Inflammatory macrophage treated with lipopolysaccharide for 4 hours (primary cell): Measurements from ENCODE around the gene KRTAP13-1.

ENCODE experiments used
- DNase-seq: peaks from one replicate; pipeline ENCODE4 v3.0.0-alpha.2; 2020

The KRTAP13-1 gene, protein sequence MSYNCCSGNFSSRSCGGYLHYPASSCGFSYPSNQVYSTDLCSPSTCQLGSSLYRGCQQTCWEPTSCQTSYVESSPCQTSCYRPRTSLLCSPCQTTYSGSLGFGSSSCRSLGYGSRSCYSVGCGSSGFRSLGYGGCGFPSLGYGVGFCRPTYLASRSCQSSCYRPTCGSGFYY

DNA sequence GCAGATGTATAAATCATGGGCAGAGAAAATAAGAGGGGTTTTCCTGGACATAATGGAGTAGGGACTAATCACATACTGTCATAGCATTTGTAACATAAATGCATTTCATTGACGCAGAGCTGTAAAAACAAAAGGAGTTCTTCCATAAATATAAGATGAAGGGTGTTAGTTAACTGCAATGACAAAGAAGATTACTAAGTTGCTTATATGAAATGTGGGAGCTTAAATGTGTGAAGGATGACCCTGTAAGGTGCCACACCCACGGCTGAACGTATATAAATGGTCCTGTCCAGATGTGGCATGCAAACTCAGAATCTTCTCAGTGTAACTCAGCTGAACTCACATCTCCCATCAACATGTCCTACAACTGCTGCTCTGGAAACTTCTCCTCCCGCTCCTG lies at the start of gene KRTAP13-1:
TSS of gene KRTAP13-1 (plus strand) at position 301 of the 400 bp plus-strand sequence. CDS start at position 357, 56 bp downstream.
- DNase-seq, result no peak

GRCh38 chr21:30348506-30348905 lies 47.3 kb upstream of the KRTAP13-1 start, which contains the start of gene KRTAP23-1:
TSS of gene KRTAP23-1 (minus strand) at chr21:30348606. CDS start at chr21:30348606, 0 bp downstream.
- DNase-seq, result no peak

GRCh38 chr21:30349572-30349971 lies 46.3 kb upstream of the KRTAP13-1 start:
- no peak for DNase-seq

DNA sequence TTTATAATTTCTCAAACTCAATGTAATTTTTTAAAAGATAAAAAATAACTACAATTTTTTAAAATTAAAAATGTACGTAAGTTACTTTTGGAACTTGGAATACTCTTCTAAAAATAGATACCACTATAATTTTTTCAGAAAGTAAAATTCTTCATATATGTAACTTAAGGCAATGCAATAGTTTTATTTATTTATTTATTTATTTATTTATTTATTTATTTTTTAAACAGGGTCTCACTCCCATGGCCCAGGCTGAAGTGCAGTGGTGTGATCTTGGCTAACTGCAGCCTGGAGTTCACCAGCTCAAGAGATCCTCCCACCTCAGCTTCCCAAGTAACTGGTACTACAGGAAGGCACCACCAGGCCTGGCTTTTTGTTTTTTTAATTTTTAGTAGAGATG lies 44.3 kb upstream of the KRTAP13-1 start:
- DNase-seq, result no peak

GRCh38 chr21:30354308-30355005 lies 41.4 kb upstream of the KRTAP13-1 start:
- DNase-seq, result no peak

GRCh38 chr21:30355906-30356305 lies 39.9 kb upstream of the KRTAP13-1 start:
- no peak for DNase-seq

DNA sequence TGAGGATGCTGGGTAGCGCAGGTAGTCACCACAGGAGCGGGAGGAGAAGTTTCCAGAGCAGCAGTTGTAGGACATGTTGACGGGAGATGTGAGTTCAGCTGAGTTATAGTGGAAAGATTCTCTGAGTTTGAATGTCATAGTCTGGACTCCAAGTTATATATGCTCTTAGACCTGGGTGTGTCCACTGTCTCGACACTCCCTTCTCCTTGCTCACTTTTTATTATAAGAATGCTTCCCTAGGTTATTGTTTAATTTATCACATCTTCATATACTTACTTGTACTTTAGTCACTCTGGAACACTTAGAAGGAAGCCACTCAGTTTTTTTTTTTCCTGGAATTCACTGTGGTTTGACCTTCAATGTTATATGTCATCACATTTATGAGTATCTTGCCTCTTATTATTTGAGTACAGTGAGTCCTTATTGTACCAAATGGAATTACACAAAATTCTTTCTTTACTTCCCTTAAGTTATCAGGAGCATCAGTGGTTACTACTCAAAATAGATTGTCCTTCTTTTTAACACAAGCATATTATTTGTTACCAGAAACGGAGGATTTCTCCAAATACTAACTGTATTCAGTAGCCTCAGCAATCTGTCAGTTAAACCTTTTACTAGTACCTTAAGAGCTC lies 23.6 kb upstream of the KRTAP13-1 start, which contains the start of gene KRTAP13-2:
TSS of gene KRTAP13-2 (minus strand) at position 133 of the 632 bp plus-strand sequence. CDS start at position 75, 58 bp downstream.
- no peak for DNase-seq

GRCh38 chr21:30382201-30382600 lies 13.6 kb upstream of the KRTAP13-1 start:
- no peak for DNase-seq

DNA sequence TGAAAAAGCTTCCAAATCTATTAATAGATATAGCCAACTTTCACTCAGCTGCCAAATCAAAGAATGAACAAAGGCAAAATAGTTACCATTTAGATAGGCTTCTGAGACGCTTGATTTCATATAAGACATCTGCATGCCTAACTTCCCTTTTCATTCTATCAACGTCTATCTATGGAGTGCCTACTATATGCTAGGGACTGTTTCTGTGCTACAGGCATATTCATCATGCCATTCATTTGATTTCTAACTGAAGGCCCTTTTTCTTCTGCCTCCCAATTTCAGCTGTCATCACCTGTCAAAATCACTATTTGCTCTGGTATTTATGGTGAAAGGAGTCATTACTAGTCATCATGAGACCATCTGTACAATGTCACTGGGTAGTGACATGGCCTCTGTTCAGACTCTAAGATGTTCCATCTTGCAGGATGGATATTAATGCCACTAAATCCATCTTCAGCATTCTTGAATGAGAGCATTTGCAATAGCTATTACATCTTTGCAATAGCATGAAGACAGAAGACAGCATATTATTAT lies 4.3 kb upstream of the KRTAP13-1 start:
- no peak for DNase-seq

DNA sequence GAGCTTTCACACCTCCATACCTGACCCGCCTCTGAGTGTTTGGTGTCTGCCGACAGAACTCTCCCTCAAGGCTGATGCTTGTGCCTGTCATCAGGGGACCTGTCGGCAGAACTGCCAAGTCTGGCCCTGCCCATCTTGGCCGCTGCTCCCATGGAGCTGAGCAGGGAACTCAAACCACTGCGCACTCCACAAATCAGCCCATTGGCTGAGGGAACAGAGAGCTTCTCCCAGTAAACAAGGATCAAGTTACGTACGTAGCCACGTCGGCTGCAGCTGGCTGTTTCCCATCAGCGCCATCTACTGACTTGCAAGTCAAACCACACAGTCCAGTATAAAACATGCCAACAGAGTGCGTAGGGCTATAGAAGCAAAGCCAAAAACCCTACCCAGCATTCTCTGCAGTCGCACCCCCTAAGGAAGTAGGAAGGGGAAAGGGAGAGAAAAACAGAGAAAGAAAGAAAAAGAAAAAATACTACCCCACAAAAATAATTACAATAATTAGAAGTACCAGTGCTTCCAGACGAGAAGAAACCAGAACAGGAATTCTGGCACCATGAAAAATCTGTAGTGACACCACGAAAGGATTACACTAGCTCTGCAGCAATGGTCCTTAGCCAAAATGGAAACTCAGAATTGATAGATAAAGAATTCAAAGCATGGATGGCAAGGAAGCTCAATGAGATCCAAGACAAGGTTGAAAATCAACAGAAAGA lies 13.1 kb downstream of the KRTAP13-1 start:
- DNase-seq, result peak; percentile 19

DNA sequence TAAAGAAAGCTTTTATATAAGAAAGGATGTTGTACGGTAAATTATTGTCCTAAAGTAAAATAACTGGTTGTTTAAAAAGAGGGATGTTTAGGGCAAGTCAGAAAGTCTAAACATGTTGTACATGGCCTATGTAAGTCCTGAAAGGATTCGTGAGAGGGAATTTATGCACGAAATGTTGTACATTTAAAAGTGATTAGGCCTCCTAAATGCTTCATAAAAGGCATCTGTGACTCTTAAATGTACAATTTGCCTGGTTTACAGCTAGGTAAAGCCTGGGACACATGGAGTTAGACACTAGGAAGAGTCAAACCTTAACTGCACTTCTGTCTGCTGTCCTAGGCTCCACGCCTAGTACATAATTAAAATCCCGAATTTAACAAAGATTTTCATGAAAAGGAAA lies 20.2 kb downstream of the KRTAP13-1 start:
- no peak for DNase-seq

DNA sequence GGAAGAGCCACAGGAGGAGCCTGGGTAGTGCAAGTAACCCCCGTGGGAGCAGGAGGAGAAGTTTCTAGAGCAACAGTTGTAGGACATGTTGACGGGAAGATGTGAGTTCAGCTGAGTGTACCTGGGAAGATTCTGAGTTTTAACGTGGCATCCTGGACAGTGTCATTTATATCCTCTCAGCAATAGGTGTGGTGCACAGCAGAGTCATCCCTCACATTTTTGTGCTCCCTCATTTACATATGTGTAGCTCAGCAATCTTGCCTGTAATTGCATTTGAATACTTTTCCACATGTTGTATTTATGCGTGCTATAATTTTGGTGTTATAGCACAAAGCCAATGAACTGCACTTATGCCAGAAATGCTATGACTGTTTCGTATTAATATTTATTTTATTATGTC lies 30.0 kb downstream of the KRTAP13-1 start, which contains the start of gene KRTAP13-3:
TSS of gene KRTAP13-3 (minus strand) at position 101 of the 400 bp plus-strand sequence. CDS start at position 87, 14 bp downstream.
- no peak for DNase-seq

DNA sequence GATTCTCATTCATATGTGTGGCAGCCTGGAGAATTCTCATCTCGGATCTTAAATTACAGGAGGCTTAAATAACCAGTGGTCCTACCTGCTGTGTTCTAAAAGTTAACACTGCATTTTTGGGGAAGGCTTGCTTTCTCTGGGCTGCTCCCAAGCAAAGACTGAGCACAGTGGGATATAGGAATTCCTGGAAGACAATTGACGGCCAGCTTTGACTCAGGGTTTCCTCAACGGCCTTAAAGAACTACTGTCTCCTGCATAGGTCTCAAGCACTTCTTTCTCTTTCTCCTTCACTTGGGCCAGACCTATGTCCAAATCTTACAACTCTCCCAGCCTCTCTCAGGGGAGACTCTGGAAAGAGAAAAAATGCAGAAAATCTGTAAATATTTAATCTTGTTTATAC lies 30.9 kb downstream of the KRTAP13-1 start:
- DNase-seq, result no peak

DNA sequence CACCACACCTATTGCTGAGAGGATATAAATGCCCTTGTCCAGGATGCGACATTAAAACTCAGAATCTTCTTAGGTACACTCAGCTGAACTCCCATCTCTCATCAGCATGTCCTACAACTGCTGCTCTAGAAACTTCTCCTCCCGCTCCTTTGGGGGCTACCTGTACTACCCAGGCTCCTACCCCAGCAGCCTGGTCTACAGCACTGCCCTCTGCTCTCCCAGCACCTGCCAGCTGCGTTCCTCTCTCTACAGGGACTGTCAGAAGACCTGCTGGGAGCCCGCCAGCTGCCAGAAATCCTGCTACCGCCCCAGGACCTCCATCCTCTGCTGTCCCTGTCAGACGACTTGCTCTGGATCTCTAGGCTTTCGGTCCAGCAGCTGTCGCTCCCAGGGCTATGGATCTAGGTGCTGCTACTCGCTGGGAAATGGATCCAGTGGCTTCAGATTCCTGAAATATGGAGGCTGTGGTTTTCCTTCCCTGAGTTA lies 34.4 kb downstream of the KRTAP13-1 start, which contains the start of gene KRTAP13-4:
TSS of gene KRTAP13-4 (plus strand) at position 51 of the 486 bp plus-strand sequence. CDS start at position 107, 56 bp downstream.
- DNase-seq, result no peak

- DNase-seq, result peak; percentile 13
These were observed 38.3 kb downstream of the KRTAP13-1 start for GRCh38 chr21:30434033-30434631.

- DNase-seq, result no peak
These were observed 41.3 kb downstream of the KRTAP13-1 start for GRCh38 chr21:30437010-30437565.

- DNase-seq, result no peak
These were observed 44.1 kb downstream of the KRTAP13-1 start, which contains the start of gene KRTAP15-1 for GRCh38 chr21:30439975-30440374. TSS of gene KRTAP15-1 (plus strand) at chr21:30440275. CDS start at chr21:30440328, 53 bp downstream.

- DNase-seq, result no peak
These were observed 47.4 kb downstream of the KRTAP13-1 start for GRCh38 chr21:30443226-30443625.

GRCh38 chr21:30444204-30444603 lies 48.4 kb downstream of the KRTAP13-1 start:
- no peak for DNase-seq
